Ascending aorta (tissue), 2 donors: ENCODE results near the gene RNF14. TPM values are rescaled to one million over a fixed set of nuclear protein-coding genes. Genes with fewer than 3 reads are reported as not detected.
A peak's percentile ranks its signal among the peaks of the same experiment; 100 is the strongest.

ENCODE experiments used
- DNase-seq, 2 donors: peaks; one replicate each; pipeline ENCODE4 v3.0.0-alpha.2; 2019; ENCODE audit warnings: low spot score in 2 of 2
- H3K27ac ChIP-seq, 2 donors: fragments of 200-600 bp; sonication (generic); one replicate each; pipeline ENCODE4 v1.5.1; 2016 to 2017; ENCODE audit warnings: mild to moderate bottlenecking in 1 of 2
- H3K27me3 ChIP-seq: fragments of 200-600 bp; sonication (generic); one replicate; pipeline ENCODE4 v1.5.1; 2017
- H3K36me3 ChIP-seq, 2 donors: fragments of 200-600 bp; sonication (generic); one replicate each; pipeline ENCODE4 v1.5.1; 2016
- H3K4me1 ChIP-seq, 2 donors: fragments of 200-600 bp; sonication (generic); one replicate each; pipeline ENCODE4 v1.5.1; 2016 to 2017; ENCODE audit warnings: mild to moderate bottlenecking in 1 of 2
- H3K4me3 ChIP-seq, 2 donors: fragments of 200-600 bp; sonication (generic); one replicate each; pipeline ENCODE4 v1.5.1; 2016 to 2017; ENCODE audit warnings: mild to moderate bottlenecking in 1 of 2
- H3K9me3 ChIP-seq, 2 donors: fragments of 200-600 bp; sonication (generic); one replicate each; pipeline ENCODE4 v1.5.1; 2016
- CTCF ChIP-seq, 3 experiments: fragments of 200-600 bp in 2 of 3; fragments of 450-650 bp in 1 of 3; sonication (generic) in 2 of 3; IDR thresholded peaks; one replicate each; pipeline ENCODE4 v1.5.1; 2016 to 2019; ENCODE audit warnings: antibody characterized with exemption in 3 of 3, mild to moderate bottlenecking in 1 of 3, moderate library complexity in 1 of 3
- intact Hi-C: fragments of 100-400 bp; cut with DNase I; formaldehyde crosslinking; loops from one replicate; pipeline ENCODE4 v1.15.1; 2023
- total RNA-seq: library from RNA; depleted of rRNA; stranded (reverse); fragments of >200 nt; gene quantifications from one replicate; pipeline ENCODE4 v1.1.0, GENCODE V29; 2016

RNF14 gene
- total RNA-seq, 1 donor from 2014 or later = 8.8 TPM

- Histone ChIP-seq H3K4me3 (no peak overlapping the region), H3K27ac (peak overlapping the region; percentile 17 to 22), H3K36me3 (no peaks in the 10 kb centered on the region), H3K9me3 (no peaks in the 10 kb centered on the region), H3K4me1 (no peaks in the 10 kb centered on the region), H3K27me3 (no peaks in the 10 kb centered on the region)
- no peak for DNase-seq
- no peak for TF ChIP-seq CTCF (IDR thresholded peaks at IDR 0.05)
- intact Hi-C loops = loop anchor here (2.0 to 5.0 kb wide), 2 partner anchors 73 to 84 kb away; partner anchors contain the start of gene PCDH1
These were observed 7.4 kb upstream of the RNF14 start for GRCh38 chr5:141961466-141961865.

GRCh38 chr5:141963701-141964100 lies 5.2 kb upstream of the RNF14 start:
- no peak overlapping the region for H3K27ac ChIP-seq
- H3K4me1 ChIP-seq = no peaks in the 10 kb centered on the region
- TF ChIP-seq CTCF (IDR thresholded peaks at IDR 0.05) = no peak
- H3K36me3 ChIP-seq = no peaks in the 10 kb centered on the region
- H3K9me3 ChIP-seq = no peaks in the 10 kb centered on the region
- H3K4me3 ChIP-seq = no peak overlapping the region
- DNase-seq = no peak
- intact Hi-C loops = loop anchor here (5.0 kb wide), 1 partner anchor 86 kb away; the partner anchor contains the start of gene PCDH1
- H3K27me3 ChIP-seq = no peaks in the 10 kb centered on the region

- no peak for DNase-seq
- H3K9me3 ChIP-seq = no peaks in the 10 kb centered on the region
- H3K4me1 ChIP-seq = peaks cover 0 to 4% of the 10 kb centered on the region in 2 donors
- intact Hi-C loops = no loop called here
- no peaks in the 10 kb centered on the region for H3K27me3 ChIP-seq
- TF ChIP-seq CTCF (IDR thresholded peaks at IDR 0.05) = no peak
- no peak overlapping the region for H3K4me3 ChIP-seq
- no peak overlapping the region for H3K27ac ChIP-seq
- H3K36me3 ChIP-seq = no peaks in the 10 kb centered on the region
These were observed 3.8 kb upstream of the RNF14 start for GRCh38 chr5:141965071-141965470.

GRCh38 chr5:141966275-141966962 lies 2.5 kb upstream of the RNF14 start:
- TF ChIP-seq CTCF (IDR thresholded peaks at IDR 0.05) = no peak
- Histone ChIP-seq H3K27me3 (no peaks in the 10 kb centered on the region), H3K4me1 (peaks cover 0 to 11% of the 10 kb centered on the region in 2 donors), H3K9me3 (no peaks in the 10 kb centered on the region), H3K4me3 (no peak overlapping the region), H3K36me3 (no peaks in the 10 kb centered on the region), H3K27ac (no peak overlapping the region)
- no peak for DNase-seq
- intact Hi-C loops = no loop called here

GRCh38 chr5:141966963-141967333 lies 2.0 kb upstream of the RNF14 start:
- intact Hi-C loops = no loop called here
- TF ChIP-seq CTCF (IDR thresholded peaks at IDR 0.05) = no peak
- no peak overlapping the region for H3K4me3 ChIP-seq
- no peaks in the 10 kb centered on the region for H3K27me3 ChIP-seq
- peaks cover 0 to 11% of the 10 kb centered on the region in 2 donors for H3K4me1 ChIP-seq
- no peak for DNase-seq
- peaks cover 0 to under 1% of the 10 kb centered on the region in 2 donors for H3K36me3 ChIP-seq
- H3K27ac ChIP-seq = no peak overlapping the region
- no peaks in the 10 kb centered on the region for H3K9me3 ChIP-seq
